Lung (tissue), 12 donors: ENCODE measurements around the gene UPK3A. TPM values are rescaled to one million over a fixed set of nuclear protein-coding genes. Genes with fewer than 3 reads are reported as not detected.
"Not testable (repeated sequence)": the region's sequence is repeated elsewhere in the genome, so short reads cannot be mapped to it uniquely, and the experiment has no call there.

ENCODE experiments used
- ATAC-seq: fragments of 200-7000 bp; cut with Tn5 transposase; one replicate; pipeline ENCODE4 v1.9.1; 2020; ENCODE audit warnings: moderate number of reproducible peaks; ENCODE audit not compliant: insufficient read depth, low FRiP score
- DNase-seq, 3 donors: peaks; one replicate each; pipeline ENCODE4 v3.0.0-alpha.2; 2013 to 2017
- H3K27ac ChIP-seq, 2 donors: one replicate each; pipeline ENCODE4 v1.5.1; 2013; ENCODE audit warnings: mild to moderate bottlenecking in 2 of 2, moderate library complexity in 2 of 2, control low read depth in 1 of 2, inconsistent platforms in 1 of 2, low read depth in 1 of 2, low read length in 1 of 2
- H3K27me3 ChIP-seq, 3 donors: one replicate each; pipeline ENCODE4 v1.5.1; 2013; ENCODE audit warnings: low read length in 2 of 3; ENCODE audit not compliant: control insufficient read depth in 3 of 3, insufficient read depth in 3 of 3
- H3K36me3 ChIP-seq, 4 donors: one replicate each; pipeline ENCODE4 v1.5.1; 2013; ENCODE audit warnings: low read length in 4 of 4, mild to moderate bottlenecking in 1 of 4, moderate library complexity in 1 of 4; ENCODE audit not compliant: control insufficient read depth in 4 of 4, insufficient read depth in 4 of 4
- H3K4me1 ChIP-seq, 5 donors: one replicate each; pipeline ENCODE4 v1.5.1; 2013; ENCODE audit warnings: low read length in 5 of 5, mild to moderate bottlenecking in 2 of 5, moderate library complexity in 1 of 5; ENCODE audit not compliant: control insufficient read depth in 5 of 5, insufficient read depth in 5 of 5
- H3K4me3 ChIP-seq: one replicate; pipeline ENCODE4 v1.5.1; 2013; ENCODE audit warnings: mild to moderate bottlenecking, control low read depth, moderate library complexity
- H3K9ac ChIP-seq, 2 donors: one replicate each; pipeline ENCODE4 v1.5.1; 2013; ENCODE audit warnings: low read length in 2 of 2, control low read depth in 1 of 2; ENCODE audit not compliant: insufficient read depth in 1 of 2
- H3K9me3 ChIP-seq, 4 donors: one replicate each; pipeline ENCODE4 v1.5.1; 2013; ENCODE audit warnings: low read length in 3 of 4, mild to moderate bottlenecking in 1 of 4, moderate library complexity in 1 of 4; ENCODE audit not compliant: control insufficient read depth in 4 of 4, insufficient read depth in 3 of 4
- WGBS, 2 donors: extraction: QIAGEN DNeasy Blood & Tissue Kit; methylation state at CpG; one replicate each; pipeline ENCODE4 v1.1.7; 2013; 5-methylcytosine and 5-hydroxymethylcytosine counted together
- polyA plus RNA-seq, 2 donors: library from polyadenylated mRNA; stranded (reverse); fragments of 200-250 nt; gene quantifications; one replicate each; pipeline ENCODE4 v1.2.1, GENCODE V29; 2013
- total RNA-seq, 2 donors: library from RNA; depleted of rRNA in 1 of 2; stranded (reverse); fragments of >200 nt in 1 of 2; gene quantifications; one replicate each; pipeline ENCODE4 v1.2.1, GENCODE V29; 2014 to 2021
- TF ChIP-seq, protein P1 (sequence below): IDR thresholded peaks from 2 replicates; pipeline ENCODE4 v1.5.1; 2012; ENCODE audit warnings: mild to moderate bottlenecking; ENCODE audit errors: control extremely low read depth, extremely low read depth
- donor health status: control.
- donor health status: control.
- donor health status: Bipolar disorder and iron deficiency.
- donor health status: healthy.
- donor health status: DM: yes; HTN: yes; CAD: no.

The UPK3A gene
- total and polyA plus RNA-seq, 4 donors = 0.30 to 0.55 TPM; not detected in 2

GRCh38 chr22:45254388-45254787, 30.4 kb upstream of the UPK3A start:
- no peak overlapping the region for H3K4me3 ChIP-seq
- no peak for DNase-seq
- no peak overlapping the region for H3K27ac ChIP-seq
- no peak overlapping the region for H3K9ac ChIP-seq
- H3K9me3 ChIP-seq = no peaks in the 10 kb centered on the region
- H3K36me3 ChIP-seq = no peaks in the 10 kb centered on the region
- no peaks in the 10 kb centered on the region for H3K27me3 ChIP-seq
- WGBS, 2 donors = 90 to 96% methylated on average over 7 of the region's 7 CpGs
- no peak for ATAC-seq
- no peaks in the 10 kb centered on the region for H3K4me1 ChIP-seq
- TF ChIP-seq, protein P1, sequence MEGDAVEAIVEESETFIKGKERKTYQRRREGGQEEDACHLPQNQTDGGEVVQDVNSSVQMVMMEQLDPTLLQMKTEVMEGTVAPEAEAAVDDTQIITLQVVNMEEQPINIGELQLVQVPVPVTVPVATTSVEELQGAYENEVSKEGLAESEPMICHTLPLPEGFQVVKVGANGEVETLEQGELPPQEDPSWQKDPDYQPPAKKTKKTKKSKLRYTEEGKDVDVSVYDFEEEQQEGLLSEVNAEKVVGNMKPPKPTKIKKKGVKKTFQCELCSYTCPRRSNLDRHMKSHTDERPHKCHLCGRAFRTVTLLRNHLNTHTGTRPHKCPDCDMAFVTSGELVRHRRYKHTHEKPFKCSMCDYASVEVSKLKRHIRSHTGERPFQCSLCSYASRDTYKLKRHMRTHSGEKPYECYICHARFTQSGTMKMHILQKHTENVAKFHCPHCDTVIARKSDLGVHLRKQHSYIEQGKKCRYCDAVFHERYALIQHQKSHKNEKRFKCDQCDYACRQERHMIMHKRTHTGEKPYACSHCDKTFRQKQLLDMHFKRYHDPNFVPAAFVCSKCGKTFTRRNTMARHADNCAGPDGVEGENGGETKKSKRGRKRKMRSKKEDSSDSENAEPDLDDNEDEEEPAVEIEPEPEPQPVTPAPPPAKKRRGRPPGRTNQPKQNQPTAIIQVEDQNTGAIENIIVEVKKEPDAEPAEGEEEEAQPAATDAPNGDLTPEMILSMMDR = no peak

- TF ChIP-seq, protein P1 = no peak
- Histone ChIP-seq H3K27me3 (no peaks in the 10 kb centered on the region), H3K36me3 (no peaks in the 10 kb centered on the region), H3K9ac (no peak overlapping the region), H3K4me3 (no peak overlapping the region), H3K9me3 (no peaks in the 10 kb centered on the region), H3K4me1 (no peaks in the 10 kb centered on the region), H3K27ac (no peak overlapping the region)
- whole genome bisulfite sequencing, 2 donors = 82 to 85% methylated on average over 6 of the region's 6 CpGs
- ATAC-seq (no peak), DNase-seq (no peak)
Observed at GRCh38 chr22:45254789-45255278, 29.9 kb upstream of the UPK3A start.

DNA sequence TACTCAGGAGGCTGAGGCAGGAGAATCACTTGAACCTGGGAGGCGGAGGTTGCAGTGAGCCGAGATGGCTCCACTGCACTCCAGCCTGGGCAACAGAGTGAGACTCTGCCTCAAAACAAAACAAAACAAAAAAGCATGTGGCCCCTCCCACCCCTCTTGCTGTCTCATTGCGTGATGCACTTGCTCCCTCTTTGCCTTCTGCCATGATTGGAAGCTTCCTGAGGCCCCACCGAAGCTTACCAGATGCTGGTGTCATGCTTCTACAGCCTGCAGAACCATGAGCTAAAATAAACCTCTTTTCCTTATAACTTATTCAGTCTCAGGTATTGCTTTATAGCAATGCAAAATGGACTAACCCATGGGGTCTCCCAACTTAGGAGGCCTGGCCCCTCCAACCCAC, 26.8 kb upstream of the UPK3A start:
- ATAC-seq, H3K27me3 ChIP-seq, H3K36me3 ChIP-seq, DNase-seq, H3K9me3 ChIP-seq, H3K27ac ChIP-seq, H3K9ac ChIP-seq, H3K4me3 ChIP-seq, H3K4me1 ChIP-seq: not testable (repeated sequence)
- 94 to 95% methylated on average over 3 to 4 of the region's 4 CpGs for WGBS, 2 donors

GRCh38 chr22:45259754-45260394, 24.9 kb upstream of the UPK3A start:
- TF ChIP-seq, protein P1 = no peak
- 82 to 87% methylated on average over 9 to 10 of the region's 10 CpGs for WGBS, 2 donors
- no peak overlapping the region for H3K9ac ChIP-seq
- H3K27ac ChIP-seq = no peak overlapping the region
- H3K9me3 ChIP-seq = no peaks in the 10 kb centered on the region
- ATAC-seq (no peak), DNase-seq (no peak)
- H3K27me3 ChIP-seq = no peaks in the 10 kb centered on the region
- no peaks in the 10 kb centered on the region for H3K36me3 ChIP-seq
- H3K4me3 ChIP-seq = no peak overlapping the region
- H3K4me1 ChIP-seq = peaks cover 0 to 5% (median 0%) of the 10 kb centered on the region in 5 donors

DNA sequence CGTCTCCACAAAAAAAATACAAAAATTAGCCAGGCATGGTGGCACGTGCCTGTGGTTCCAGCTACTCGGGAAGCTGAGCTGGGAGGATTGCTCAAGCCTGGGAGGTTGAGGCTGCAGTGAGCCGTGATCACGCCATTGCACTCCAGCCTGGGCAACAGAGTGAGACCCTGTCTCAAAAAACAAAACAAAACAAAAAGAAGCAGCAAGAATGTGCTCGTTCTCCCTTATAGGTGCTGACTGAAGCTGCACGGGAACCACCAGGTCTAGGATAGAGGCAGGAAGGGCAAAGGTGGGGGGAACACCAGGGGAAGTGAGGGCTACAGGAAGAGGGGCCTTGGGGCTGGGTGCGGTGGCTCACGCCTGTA, 24.4 kb upstream of the UPK3A start:
- not testable (repeated sequence) for H3K9ac ChIP-seq, H3K4me1 ChIP-seq, DNase-seq, ATAC-seq, H3K9me3 ChIP-seq, H3K4me3 ChIP-seq, H3K27me3 ChIP-seq, H3K36me3 ChIP-seq, H3K27ac ChIP-seq
- WGBS, 2 donors = 68 to 80% methylated on average over 7 to 9 of the region's 9 CpGs
